ENCODE measurements around the gene FGF16. TPM values are rescaled to one million over a fixed set of nuclear protein-coding genes. Genes with fewer than 3 reads are reported as not detected.
"Not testable (repeated sequence)": the region's sequence is repeated elsewhere in the genome, so short reads cannot be mapped to it uniquely, and the experiment has no call there.

FGF16 gene
- total RNA-seq, 1 donor from 2014 or later, result not detected

GRCh38 chrX:77455437-77455836 is 8.2 kb downstream of the FGF16 start:
- H3K4me1 ChIP-seq (ENCODE audit: insufficient read depth, low read length), result peaks cover 5% of the 10 kb centered on the region
- H3K27ac ChIP-seq (ENCODE audit: low read depth, low read length), result no peak overlapping the region
- Mint-ChIP-seq H3K36me3 (ENCODE audit: low read depth, unreplicated experiment) (no peaks in the 10 kb centered on the region), H3K27me3 (ENCODE audit: low read depth, unreplicated experiment) (no peaks in the 10 kb centered on the region), H3K4me3 (ENCODE audit: unreplicated experiment) (no peak overlapping the region), H3K9me3 (ENCODE audit: unreplicated experiment) (no peaks in the 10 kb centered on the region), H3K27ac (ENCODE audit: unreplicated experiment) (no peak overlapping the region), H3K4me1 (ENCODE audit: low read depth, unreplicated experiment) (no peaks in the 10 kb centered on the region)
- H3K4me2 ChIP-seq (ENCODE audit: low read length), result no peak overlapping the region
- no peak overlapping the region for H3K9ac ChIP-seq (ENCODE audit: low read length)
- no peaks in the 10 kb centered on the region for H3K9me3 ChIP-seq (ENCODE audit: insufficient read depth, low read depth, low read length)
- no peaks in the 10 kb centered on the region for H3K27me3 ChIP-seq (ENCODE audit: insufficient read depth, low read length)
- no peaks in the 10 kb centered on the region for H3K36me3 ChIP-seq (ENCODE audit: insufficient read depth, low read length)
- no peak overlapping the region for H3K4me3 ChIP-seq (ENCODE audit: insufficient read depth, low read depth, low read length)
- no peak for FAIRE-seq
- TF ChIP-seq EZH2 (IDR thresholded peaks at IDR 0.05; ENCODE audit: insufficient read depth, low read length) (no peak), CTCF (IDR thresholded peaks at IDR 0.05; ENCODE audit: insufficient read depth, low read depth, low read length) (no peak)
- DNase-seq (ENCODE audit: low read depth), result no peak
- H3K79me2 ChIP-seq (ENCODE audit: insufficient read depth, low read length), result no peaks in the 10 kb centered on the region
- H4K20me1 ChIP-seq (ENCODE audit: insufficient read depth, low read length), result no peaks in the 10 kb centered on the region
- no peak overlapping the region for H2AFZ ChIP-seq (ENCODE audit: low read depth, low read length)

- H3K36me3 Mint-ChIP-seq (ENCODE audit: low read depth, unreplicated experiment), result no peaks in the 10 kb centered on the region
- H3K27me3 Mint-ChIP-seq (ENCODE audit: low read depth, unreplicated experiment), result no peaks in the 10 kb centered on the region
- Histone ChIP-seq H3K36me3 (ENCODE audit: insufficient read depth, low read length) (no peaks in the 10 kb centered on the region), H3K27me3 (ENCODE audit: insufficient read depth, low read length) (no peaks in the 10 kb centered on the region), H3K27ac (ENCODE audit: low read depth, low read length) (no peak overlapping the region), H3K9me3 (ENCODE audit: insufficient read depth, low read depth, low read length) (no peaks in the 10 kb centered on the region), H3K4me2 (ENCODE audit: low read length) (no peak overlapping the region), H4K20me1 (ENCODE audit: insufficient read depth, low read length) (no peaks in the 10 kb centered on the region), H2AFZ (ENCODE audit: low read depth, low read length) (no peak overlapping the region), H3K4me3 (ENCODE audit: insufficient read depth, low read depth, low read length) (no peak overlapping the region), H3K9ac (ENCODE audit: low read length) (no peak overlapping the region), H3K4me1 (ENCODE audit: insufficient read depth, low read length) (no peaks in the 10 kb centered on the region), H3K79me2 (ENCODE audit: insufficient read depth, low read length) (no peaks in the 10 kb centered on the region)
- H3K4me3 Mint-ChIP-seq (ENCODE audit: unreplicated experiment), result no peak overlapping the region
- DNase-seq (ENCODE audit: low read depth), result no peak
- no peak for TF ChIP-seq EZH2 (IDR thresholded peaks at IDR 0.05; ENCODE audit: insufficient read depth, low read length)
- TF ChIP-seq CTCF (IDR thresholded peaks at IDR 0.05; ENCODE audit: insufficient read depth, low read depth, low read length), result no peak
- no peaks in the 10 kb centered on the region for H3K4me1 Mint-ChIP-seq (ENCODE audit: low read depth, unreplicated experiment)
- no peak for FAIRE-seq
- H3K9me3 Mint-ChIP-seq (ENCODE audit: unreplicated experiment), result peaks cover 13% of the 10 kb centered on the region
- no peak overlapping the region for H3K27ac Mint-ChIP-seq (ENCODE audit: unreplicated experiment)
Observed at GRCh38 chrX:77484045-77484444, 36.9 kb downstream of the FGF16 start.

- Histone ChIP-seq H3K36me3 (ENCODE audit: insufficient read depth, low read length) (no peaks in the 10 kb centered on the region), H3K27me3 (ENCODE audit: insufficient read depth, low read length) (no peaks in the 10 kb centered on the region), H3K4me1 (ENCODE audit: insufficient read depth, low read length) (no peaks in the 10 kb centered on the region), H3K9ac (ENCODE audit: low read length) (no peak overlapping the region), H3K9me3 (ENCODE audit: insufficient read depth, low read depth, low read length) (no peaks in the 10 kb centered on the region), H4K20me1 (ENCODE audit: insufficient read depth, low read length) (no peaks in the 10 kb centered on the region), H3K79me2 (ENCODE audit: insufficient read depth, low read length) (no peaks in the 10 kb centered on the region), H3K4me3 (ENCODE audit: insufficient read depth, low read depth, low read length) (no peak overlapping the region), H3K27ac (ENCODE audit: low read depth, low read length) (no peak overlapping the region), H2AFZ (ENCODE audit: low read depth, low read length) (no peak overlapping the region), H3K4me2 (ENCODE audit: low read length) (peak overlapping the region; percentile 36)
- Mint-ChIP-seq H3K4me3 (ENCODE audit: unreplicated experiment) (no peak overlapping the region), H3K36me3 (ENCODE audit: low read depth, unreplicated experiment) (no peaks in the 10 kb centered on the region), H3K9me3 (ENCODE audit: unreplicated experiment) (no peaks in the 10 kb centered on the region), H3K27me3 (ENCODE audit: low read depth, unreplicated experiment) (no peaks in the 10 kb centered on the region), H3K27ac (ENCODE audit: unreplicated experiment) (peak overlapping the region; percentile 90), H3K4me1 (ENCODE audit: low read depth, unreplicated experiment) (peaks cover 4% of the 10 kb centered on the region)
- TF ChIP-seq EZH2 (IDR thresholded peaks at IDR 0.05; ENCODE audit: insufficient read depth, low read length) (no peak), CTCF (IDR thresholded peaks at IDR 0.05; ENCODE audit: insufficient read depth, low read depth, low read length) (no peak)
- DNase-seq (ENCODE audit: low read depth) (peak; percentile 70), FAIRE-seq (peak; percentile 56)
Observed at GRCh38 chrX:77493677-77494553, 46.7 kb downstream of the FGF16 start.

GRCh38 chrX:77500164-77500563 is 53.0 kb downstream of the FGF16 start:
- not testable (repeated sequence) for H3K27ac ChIP-seq (ENCODE audit: low read depth, low read length); H3K36me3 Mint-ChIP-seq (ENCODE audit: low read depth, unreplicated experiment); H3K4me1 ChIP-seq (ENCODE audit: insufficient read depth, low read length); H3K4me1 Mint-ChIP-seq (ENCODE audit: low read depth, unreplicated experiment); H3K36me3 ChIP-seq (ENCODE audit: insufficient read depth, low read length); H3K4me3 Mint-ChIP-seq (ENCODE audit: unreplicated experiment); H3K9me3 ChIP-seq (ENCODE audit: insufficient read depth, low read depth, low read length); DNase-seq (ENCODE audit: low read depth); H3K9ac ChIP-seq (ENCODE audit: low read length); H3K27me3 Mint-ChIP-seq (ENCODE audit: low read depth, unreplicated experiment); FAIRE-seq; H3K79me2 ChIP-seq (ENCODE audit: insufficient read depth, low read length); H4K20me1 ChIP-seq (ENCODE audit: insufficient read depth, low read length); H3K9me3 Mint-ChIP-seq (ENCODE audit: unreplicated experiment); H3K4me3 ChIP-seq (ENCODE audit: insufficient read depth, low read depth, low read length); H2AFZ ChIP-seq (ENCODE audit: low read depth, low read length); H3K27me3 ChIP-seq (ENCODE audit: insufficient read depth, low read length); H3K27ac Mint-ChIP-seq (ENCODE audit: unreplicated experiment); H3K4me2 ChIP-seq (ENCODE audit: low read length)

All from astrocyte (in vitro differentiated cells and primary cell).